GM12874 (cell line): ENCODE measurements around the gene FBF1.

Experiments used
- CTCF ChIP-seq: IDR thresholded peaks from 2 replicates; pipeline ENCODE4 v1.5.1; 2011; ENCODE audit warnings: low read depth, mild to moderate bottlenecking, control low read depth, low read length, moderate library complexity; ENCODE audit not compliant: insufficient read depth

The FBF1 gene

GRCh38 chr17:75940727-75941441 lies at the start of gene FBF1:
Gene FBF1, minus strand, starts transcription at chr17:75941042. Its CDS starts 2,893 bp downstream, at chr17:75938149.
- no peak for TF ChIP-seq CTCF

GRCh38 chr17:75987041-75987440 lies 46.2 kb upstream of the FBF1 start:
- no peak for TF ChIP-seq CTCF

GRCh38 chr17:75985986-75986385 lies 45.1 kb upstream of the FBF1 start:
- no peak for TF ChIP-seq CTCF

GRCh38 chr17:75983501-75984181 lies 42.8 kb upstream of the FBF1 start:
- TF ChIP-seq CTCF = no peak

- no peak for TF ChIP-seq CTCF
Measured at GRCh38 chr17:75981019-75981615, 40.3 kb upstream of the FBF1 start.

- TF ChIP-seq CTCF = no peak
Measured at GRCh38 chr17:75980188-75981018, 39.6 kb upstream of the FBF1 start.

GRCh38 chr17:75979705-75980187 lies 38.9 kb upstream of the FBF1 start:
- TF ChIP-seq CTCF = no peak
